Esophagus (tissue), 2 donors: ENCODE measurements around the gene GNAS. TPM values are rescaled to one million over a fixed set of nuclear protein-coding genes. Genes with fewer than 3 reads are reported as not detected.
"Not testable (repeated sequence)": the region's sequence is repeated elsewhere in the genome, so short reads cannot be mapped to it uniquely, and the experiment has no call there.

Experiments used
- H3K27ac ChIP-seq, 2 donors: one replicate each; pipeline ENCODE4 v1.5.1; 2013; ENCODE audit warnings: low read depth in 2 of 2, mild to moderate bottlenecking in 2 of 2, inconsistent platforms in 1 of 2, low read length in 1 of 2, moderate library complexity in 1 of 2
- H3K27me3 ChIP-seq, 2 donors: one replicate each; pipeline ENCODE4 v1.6.1; 2013; ENCODE audit warnings: low read length in 2 of 2, control low read depth in 1 of 2, mild to moderate bottlenecking in 1 of 2; ENCODE audit not compliant: insufficient read depth in 2 of 2, control insufficient read depth in 1 of 2
- H3K36me3 ChIP-seq, 2 donors: one replicate each; pipeline ENCODE4 v1.6.1; 2013; ENCODE audit warnings: low read length in 1 of 2; ENCODE audit not compliant: control insufficient read depth in 2 of 2, insufficient read depth in 2 of 2
- H3K4me1 ChIP-seq, 2 donors: one replicate each; pipeline ENCODE4 v1.6.1; 2013; ENCODE audit warnings: low read length in 1 of 2; ENCODE audit not compliant: control insufficient read depth in 2 of 2, insufficient read depth in 2 of 2
- H3K4me3 ChIP-seq, 2 donors: one replicate each; pipeline ENCODE4 v1.5.1; 2013; ENCODE audit warnings: low read length in 2 of 2, mild to moderate bottlenecking in 2 of 2, low read depth in 1 of 2, moderate library complexity in 1 of 2
- H3K9me3 ChIP-seq, 2 donors: one replicate each; pipeline ENCODE4 v1.6.1; 2013; ENCODE audit warnings: mild to moderate bottlenecking in 2 of 2, low read depth in 1 of 2, low read length in 1 of 2, moderate library complexity in 1 of 2; ENCODE audit not compliant: control insufficient read depth in 2 of 2, insufficient read depth in 1 of 2
- WGBS, 2 donors: extraction: QIAGEN DNeasy Blood & Tissue Kit; methylation state at CpG; one replicate each; pipeline ENCODE4 v1.1.7; 2013; 5-methylcytosine and 5-hydroxymethylcytosine counted together
- polyA plus RNA-seq, 2 donors: library from polyadenylated mRNA; stranded (reverse); fragments of 200-250 nt; gene quantifications; one replicate each; pipeline ENCODE4 v1.2.3, GENCODE V29; 2013
- donor health status: healthy with polysubstance abuse.
- donor health status: Bipolar disorder and iron deficiency.

Gene GNAS
- polyA plus RNA-seq, 2 donors = 590 to 1,519 TPM

DNA sequence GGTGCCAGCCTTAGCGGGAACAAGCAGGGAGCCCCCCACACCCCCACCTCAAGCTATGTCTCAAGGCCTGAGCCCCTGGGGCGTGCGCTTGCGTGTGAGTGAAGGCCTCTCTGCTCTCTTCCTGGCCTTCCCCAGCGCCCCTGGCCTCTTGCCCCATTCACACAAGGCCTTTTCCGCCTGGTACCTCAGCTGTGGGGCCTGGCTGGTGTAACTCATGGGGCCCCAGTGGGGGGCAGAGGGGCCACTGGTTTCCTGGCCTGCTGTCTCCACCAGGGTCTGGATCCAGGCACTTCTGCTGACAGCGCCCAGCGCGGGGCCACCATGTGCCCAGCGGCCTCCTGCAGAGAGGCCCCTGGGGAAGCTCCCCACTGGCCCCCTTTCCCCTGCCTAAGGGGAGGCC lies 36.5 kb upstream of the GNAS start:
- Histone ChIP-seq H3K27me3 (no peaks in the 10 kb centered on the region), H3K36me3 (peaks cover 0 to 2% of the 10 kb centered on the region in 2 donors), H3K4me1 (no peaks in the 10 kb centered on the region), H3K4me3 (no peak overlapping the region), H3K9me3 (peaks cover 0 to 3% of the 10 kb centered on the region in 2 donors), H3K27ac (no peak overlapping the region)
- WGBS, 2 donors = 94 to 95% methylated on average over 10 of the region's 10 CpGs

DNA sequence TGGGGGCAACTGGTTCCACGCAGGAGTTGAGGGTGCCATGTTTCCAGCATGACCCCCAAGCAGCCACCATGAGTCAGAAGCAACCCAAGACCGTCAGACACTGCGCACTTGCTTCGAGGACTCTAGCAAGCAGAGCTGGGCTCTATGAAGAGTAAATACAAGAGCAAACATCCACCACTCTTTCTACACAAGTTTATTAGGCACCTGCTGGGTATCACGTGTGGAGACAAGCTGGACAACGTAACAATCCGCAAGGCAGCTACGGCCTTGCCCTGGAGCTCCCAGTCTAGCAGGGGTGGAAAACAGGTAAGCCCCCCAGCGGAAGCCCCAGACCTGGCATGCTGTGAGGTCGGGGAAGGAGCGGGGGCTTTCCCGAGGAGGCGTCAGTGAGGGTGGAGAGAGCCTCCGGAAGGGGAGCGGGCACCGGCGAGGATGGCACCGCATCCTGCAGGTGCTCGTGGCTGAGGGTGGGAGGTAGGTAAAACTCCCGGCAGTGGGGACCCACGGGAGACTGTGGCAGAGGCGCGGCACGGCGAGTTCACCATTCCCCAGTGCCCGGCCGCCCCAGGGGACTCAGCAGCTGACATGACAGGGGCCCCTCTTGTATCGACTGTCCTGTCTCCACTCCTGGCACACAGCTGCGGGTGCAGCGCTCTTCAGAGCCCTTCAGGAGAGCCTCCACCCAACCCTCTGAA lies 35.4 kb upstream of the GNAS start:
- Histone ChIP-seq H3K36me3 (peaks cover 0 to 2% of the 10 kb centered on the region in 2 donors), H3K4me1 (no peaks in the 10 kb centered on the region), H3K27ac (no peak overlapping the region), H3K9me3 (peaks cover 0 to 3% of the 10 kb centered on the region in 2 donors), H3K4me3 (no peak overlapping the region), H3K27me3 (no peaks in the 10 kb centered on the region)
- WGBS, 2 donors = 90 to 93% methylated on average over 30 of the region's 30 CpGs

- H3K4me1 ChIP-seq = no peaks in the 10 kb centered on the region
- H3K27me3 ChIP-seq = no peaks in the 10 kb centered on the region
- H3K36me3 ChIP-seq = peaks cover 0 to 2% of the 10 kb centered on the region in 2 donors
- H3K9me3 ChIP-seq = peaks cover 0 to 3% of the 10 kb centered on the region in 2 donors
- 91% methylated on average over 10 of the region's 10 CpGs for WGBS, 2 donors
- H3K27ac ChIP-seq = no peak overlapping the region
- no peak overlapping the region for H3K4me3 ChIP-seq
These were observed 34.8 kb upstream of the GNAS start for GRCh38 chr20:58817748-58818147.

DNA sequence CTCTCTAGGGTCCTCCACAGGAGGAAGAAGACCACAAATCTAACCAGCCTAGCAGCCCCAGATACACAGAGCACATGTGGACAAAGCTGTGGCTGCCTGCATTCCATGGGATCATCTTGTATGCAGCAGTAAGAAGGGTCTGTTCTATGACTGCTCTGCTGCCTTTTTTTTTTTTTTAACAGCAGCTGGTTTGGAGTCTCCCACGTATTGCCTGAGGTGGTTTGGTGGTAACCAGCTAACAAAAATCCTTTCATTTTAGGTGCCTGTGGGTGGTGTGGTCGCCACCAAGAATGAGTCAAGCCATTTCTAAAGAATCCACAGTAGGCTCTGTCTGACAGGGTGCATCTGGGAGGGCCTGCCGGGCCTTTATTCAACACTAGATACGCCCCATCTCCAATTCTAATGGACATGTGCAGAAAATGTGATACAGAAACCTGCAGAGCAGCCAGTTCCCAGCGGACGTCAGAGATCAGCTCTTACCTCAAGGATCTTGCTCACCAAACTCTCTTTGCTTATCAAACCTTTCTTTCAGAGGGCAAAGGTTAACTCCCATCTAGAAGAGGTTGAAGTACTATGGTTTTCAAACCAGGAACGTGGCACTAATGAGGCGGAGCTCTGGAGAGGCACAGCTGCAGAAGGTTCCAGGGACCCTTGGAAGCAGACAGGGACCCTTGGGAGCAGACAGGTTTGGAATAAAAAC lies 33.8 kb upstream of the GNAS start:
- 56 to 59% methylated on average over 8 of the region's 8 CpGs for WGBS, 2 donors
- H3K9me3 ChIP-seq = peaks cover 0 to 3% of the 10 kb centered on the region in 2 donors
- no peak overlapping the region for H3K4me3 ChIP-seq
- H3K27ac ChIP-seq = no peak overlapping the region
- no peaks in the 10 kb centered on the region for H3K4me1 ChIP-seq
- no peaks in the 10 kb centered on the region for H3K27me3 ChIP-seq
- peaks cover 0 to 2% of the 10 kb centered on the region in 2 donors for H3K36me3 ChIP-seq

GRCh38 chr20:58819921-58820320 lies 32.6 kb upstream of the GNAS start:
- Histone ChIP-seq H3K4me3 (no peak overlapping the region), H3K4me1 (no peaks in the 10 kb centered on the region), H3K9me3 (peaks cover 0 to 3% of the 10 kb centered on the region in 2 donors), H3K27me3 (no peaks in the 10 kb centered on the region), H3K36me3 (peaks cover 0 to 2% of the 10 kb centered on the region in 2 donors), H3K27ac (no peak overlapping the region)
- WGBS, 2 donors = 95 to 96% methylated on average over 13 of the region's 13 CpGs

DNA sequence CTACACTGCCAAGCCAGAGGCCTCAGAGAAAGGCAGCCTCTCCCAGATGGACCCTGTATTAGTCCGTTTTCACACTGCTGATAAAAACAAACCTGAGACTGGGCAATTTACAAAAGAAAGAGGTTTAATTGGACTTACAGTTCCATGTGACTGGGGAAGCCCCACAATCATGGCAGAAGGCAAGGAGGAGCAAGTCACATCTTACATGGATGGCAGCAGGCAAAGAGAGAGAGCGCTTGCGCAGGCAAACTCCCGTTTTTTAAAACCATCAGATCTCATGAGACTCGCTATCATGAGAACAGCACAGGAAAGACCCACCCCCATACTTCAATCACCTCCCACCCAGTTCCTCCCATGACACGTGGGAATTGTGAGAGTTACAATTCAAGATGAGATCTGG lies 32.0 kb upstream of the GNAS start:
- not testable (repeated sequence) for H3K4me3 ChIP-seq, H3K9me3 ChIP-seq, H3K27me3 ChIP-seq, H3K4me1 ChIP-seq, H3K36me3 ChIP-seq, H3K27ac ChIP-seq
- WGBS, 2 donors = 91 to 93% methylated on average over 6 of the region's 6 CpGs

- WGBS, 2 donors = 86 to 88% methylated on average over 8 of the region's 8 CpGs
- Histone ChIP-seq H3K4me3 (no peak overlapping the region), H3K27me3 (no peaks in the 10 kb centered on the region), H3K27ac (no peak overlapping the region), H3K36me3 (peaks cover 0 to 2% of the 10 kb centered on the region in 2 donors), H3K9me3 (peaks cover 0 to 3% of the 10 kb centered on the region in 2 donors), H3K4me1 (no peaks in the 10 kb centered on the region)
These were observed 30.4 kb upstream of the GNAS start for GRCh38 chr20:58822149-58822548.

GRCh38 chr20:58822748-58823730 lies 29.5 kb upstream of the GNAS start:
- Histone ChIP-seq H3K9me3 (peaks cover 0 to 3% of the 10 kb centered on the region in 2 donors), H3K36me3 (no peaks in the 10 kb centered on the region), H3K27ac (no peak overlapping the region), H3K4me3 (no peak overlapping the region), H3K27me3 (no peaks in the 10 kb centered on the region), H3K4me1 (no peaks in the 10 kb centered on the region)
- WGBS, 2 donors = 87 to 92% methylated on average over 26 of the region's 26 CpGs

- WGBS, 2 donors = 85 to 90% methylated on average over 8 of the region's 8 CpGs
- H3K4me1 ChIP-seq = no peaks in the 10 kb centered on the region
These were observed 27.7 kb upstream of the GNAS start for GRCh38 chr20:58824843-58825242.

More at GRCh38 chr20:58824843-58825242, 27.7 kb upstream of the GNAS start:
- Histone ChIP-seq H3K27me3 (no peaks in the 10 kb centered on the region), H3K36me3 (no peaks in the 10 kb centered on the region), H3K4me3 (no peak overlapping the region), H3K9me3 (peaks cover 0 to 3% of the 10 kb centered on the region in 2 donors), H3K27ac (no peak overlapping the region)
